Breast epithelium (tissue), 3 donors: ENCODE measurements around the gene AJM1.

ENCODE experiments used
- CTCF ChIP-seq, 3 donors: fragments of 450-650 bp; IDR thresholded peaks; one replicate each; pipeline ENCODE4 v1.5.1; 2016 to 2017; ENCODE audit warnings: antibody characterized with exemption in 3 of 3, mild to moderate bottlenecking in 3 of 3, moderate library complexity in 3 of 3
- POLR2A ChIP-seq: fragments of 450-650 bp; IDR thresholded peaks from one replicate; pipeline ENCODE4 v1.6.1; 2016; ENCODE audit warnings: antibody characterized with exemption, mild to moderate bottlenecking, moderate library complexity
- POLR2AphosphoS5 ChIP-seq, 3 donors: sonication (generic); formaldehyde crosslinking; IDR thresholded peaks; one replicate each; pipeline ENCODE4 v1.6.1; 2017; ENCODE audit warnings: antibody characterized with exemption in 3 of 3

- TF ChIP-seq CTCF (IDR thresholded peaks at IDR 0.05) (no peak), POLR2A (no peak), POLR2AphosphoS5 (IDR thresholded peaks at IDR 0.05) (no peak)
Measured at GRCh38 chr9:136838314-136839228, 3.7 kb upstream of the AJM1 start.
